Activated CD8-positive, alpha-beta memory T cell treated with anti-CD3 and anti-CD28 coated beads for 36 hours (primary cell): Measurements from ENCODE around the gene PLCB1. TPM values are rescaled to one million over a fixed set of nuclear protein-coding genes. Genes with fewer than 3 reads are reported as not detected.

Source experiments
- CTCF ChIA-PET: fragments of 350-600 bp; sonication (Branson Sonifier 250); formaldehyde crosslinking; loops from one replicate; lab custom pipeline; 2021; ENCODE audit warnings: antibody characterized with exemption; lab: Charles Lee
- POLR2A ChIA-PET: fragments of 350-600 bp; sonication (Branson Sonifier 250); formaldehyde crosslinking; loops from one replicate; lab custom pipeline; 2021; ENCODE audit warnings: antibody characterized with exemption; lab: Charles Lee
- total RNA-seq, 2 experiments: library from RNA; stranded (reverse); gene quantifications; one replicate each; pipeline ENCODE4 v1.2.3, GENCODE V29; 2021

The PLCB1 gene
- total RNA-seq, 2 experiments from 2014 or later, result 9.8 to 12.8 TPM

GRCh38 chr20:8932192-8933165, 800.4 kb downstream of the PLCB1 start:
- CTCF ChIA-PET, result no interaction called here
- POLR2A ChIA-PET, result no interaction called here

- POLR2A ChIA-PET, result no interaction called here
Observed at GRCh38 chr20:8933381-8933807, 801.3 kb downstream of the PLCB1 start.

GRCh38 chr20:8934362-8934761, 802.3 kb downstream of the PLCB1 start:
- POLR2A ChIA-PET, result no interaction called here
- CTCF ChIA-PET, result no interaction called here

More at GRCh38 chr20:8933381-8933807, 801.3 kb downstream of the PLCB1 start:
- CTCF ChIA-PET, result no interaction called here

Other genes starting within 250 kb of the PLCB1 start
- gene HAO1, start 191.8 kb upstream of the PLCB1 start, total RNA-seq, result not detected
- 10 to 100 TPM; 31.9 to 34.6 TPM for gene TMX4, start 112.5 kb upstream of the PLCB1 start, total RNA-seq